ENCODE data around the gene OTOP2.

- TF ChIP-seq CTCF (IDR thresholded peaks at IDR 0.05) (no peak), POLR2A (IDR thresholded peaks at IDR 0.05) (no peak)
These were observed 4.7 kb downstream of the OTOP2 start for GRCh38 chr17:74928786-74929185.
